GM12878 (cell line): ENCODE measurements around the gene AKAP13.

Experiments used
- EZH2 ChIP-seq: IDR thresholded peaks from 2 replicates; pipeline ENCODE4 v1.6.1; 2012; ENCODE audit warnings: low read depth, mild to moderate bottlenecking, control low read depth, inconsistent platforms, low read length, borderline replicate concordance; ENCODE audit not compliant: control insufficient read depth
- MTA2 ChIP-seq: fragments of 450-650 bp; IDR thresholded peaks from 2 replicates; pipeline ENCODE4 v1.6.1; 2016; ENCODE audit warnings: low read depth, mild to moderate bottlenecking, moderate library complexity
- TF ChIP-seq, protein P1 (sequence below), 3 experiments: IDR thresholded peaks in 2 of 3; conservative IDR thresholded peaks in 1 of 3; 2 replicates each; pipeline ENCODE4 v1.5.1; 2011; ENCODE audit warnings: low read depth in 3 of 3, low read length in 3 of 3, mild to moderate bottlenecking in 3 of 3, control low read depth in 2 of 3, moderate library complexity in 2 of 3, inconsistent platforms in 1 of 3, mixed read lengths in 1 of 3; ENCODE audit not compliant: control insufficient read depth in 2 of 3, insufficient read depth in 1 of 3; ENCODE audit errors: extremely low read depth in 1 of 3

DNA sequence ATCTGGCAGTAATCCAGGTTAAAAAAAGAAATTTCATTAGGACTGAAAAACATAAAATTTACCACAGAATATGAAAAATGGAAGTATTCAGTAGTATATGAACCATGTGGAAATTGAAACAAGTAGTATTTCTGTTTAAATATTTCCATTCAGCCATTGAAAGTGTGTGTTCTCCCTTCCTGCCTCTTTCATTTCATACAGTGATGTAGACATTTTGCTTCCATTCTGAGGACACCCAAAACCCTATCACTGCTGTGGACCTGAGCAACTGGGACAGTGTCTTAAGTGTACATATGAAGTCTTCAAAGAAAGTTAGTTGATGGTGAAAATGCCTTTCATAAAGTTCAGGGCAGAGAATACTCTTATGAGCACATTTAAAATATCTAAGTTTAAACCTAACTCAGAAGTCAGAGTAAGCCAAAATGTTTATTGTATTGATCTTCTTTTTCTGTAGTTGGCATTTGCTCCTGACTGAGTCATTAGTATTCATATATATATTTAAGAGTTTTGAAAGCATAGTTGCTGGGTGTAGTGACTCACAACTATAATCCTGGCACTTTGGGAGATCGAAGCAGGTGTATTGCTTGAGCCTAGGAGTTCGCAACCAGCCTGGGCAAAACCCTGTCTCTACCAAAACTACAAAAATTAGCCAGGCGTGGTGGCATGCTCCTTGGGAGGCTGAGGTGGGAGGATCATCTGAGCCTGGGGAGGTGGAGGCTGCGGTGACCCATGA is 215.6 kb downstream of the AKAP13 start:
- TF ChIP-seq, protein P1, sequence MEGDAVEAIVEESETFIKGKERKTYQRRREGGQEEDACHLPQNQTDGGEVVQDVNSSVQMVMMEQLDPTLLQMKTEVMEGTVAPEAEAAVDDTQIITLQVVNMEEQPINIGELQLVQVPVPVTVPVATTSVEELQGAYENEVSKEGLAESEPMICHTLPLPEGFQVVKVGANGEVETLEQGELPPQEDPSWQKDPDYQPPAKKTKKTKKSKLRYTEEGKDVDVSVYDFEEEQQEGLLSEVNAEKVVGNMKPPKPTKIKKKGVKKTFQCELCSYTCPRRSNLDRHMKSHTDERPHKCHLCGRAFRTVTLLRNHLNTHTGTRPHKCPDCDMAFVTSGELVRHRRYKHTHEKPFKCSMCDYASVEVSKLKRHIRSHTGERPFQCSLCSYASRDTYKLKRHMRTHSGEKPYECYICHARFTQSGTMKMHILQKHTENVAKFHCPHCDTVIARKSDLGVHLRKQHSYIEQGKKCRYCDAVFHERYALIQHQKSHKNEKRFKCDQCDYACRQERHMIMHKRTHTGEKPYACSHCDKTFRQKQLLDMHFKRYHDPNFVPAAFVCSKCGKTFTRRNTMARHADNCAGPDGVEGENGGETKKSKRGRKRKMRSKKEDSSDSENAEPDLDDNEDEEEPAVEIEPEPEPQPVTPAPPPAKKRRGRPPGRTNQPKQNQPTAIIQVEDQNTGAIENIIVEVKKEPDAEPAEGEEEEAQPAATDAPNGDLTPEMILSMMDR (IDR thresholded peaks at IDR 0.05 in 2 of 3, conservative IDR thresholded peaks at IDR 0.05 in 1 of 3; ENCODE audit: control insufficient read depth in 2 of 3, extremely low read depth in 1 of 3, insufficient read depth in 1 of 3, low read depth in 3 of 3, low read length in 3 of 3), result no peak
- TF ChIP-seq EZH2 (no peak), MTA2 (no peak)
